CD14-positive monocyte (primary cell): ENCODE results near the gene STUB1. TPM values are rescaled to one million over a fixed set of nuclear protein-coding genes. Genes with fewer than 3 reads are reported as not detected.

Source experiments
- DNase-seq, 3 donors: peaks; one replicate each; pipeline ENCODE4 v3.0.0-alpha.2; 2011 to 2022
- H2AFZ ChIP-seq: 2 replicates; pipeline ENCODE4 v1.6.0; 2012; ENCODE audit warnings: mild to moderate bottlenecking, low read depth, low read length, inconsistent platforms; ENCODE audit not compliant: insufficient read depth, poor library complexity, severe bottlenecking
- H3K27ac ChIP-seq, 2 donors: 1 replicate in 1 of 2; 2 replicates in 1 of 2; pipeline ENCODE4 v1.5.1; 2012 to 2013; ENCODE audit warnings: low read length in 2 of 2, control low read depth in 1 of 2, inconsistent platforms in 1 of 2, low read depth in 1 of 2, mild to moderate bottlenecking in 1 of 2
- H3K27me3 ChIP-seq, 2 donors: one replicate each; pipeline versions ENCODE4 v1.6.0 to v1.6.1; 2011 to 2013; ENCODE audit warnings: low read length in 2 of 2; ENCODE audit not compliant: control insufficient read depth in 2 of 2, insufficient read depth in 2 of 2
- H3K36me3 ChIP-seq, 2 donors: replicated peaks in 1 of 2; 1 replicate in 1 of 2; 2 replicates in 1 of 2; pipeline versions ENCODE4 v1.5.1 to v1.6.1; 2012 to 2013; ENCODE audit warnings: low read length in 2 of 2, control low read depth in 1 of 2, inconsistent platforms in 1 of 2, mild to moderate bottlenecking in 1 of 2; ENCODE audit not compliant: insufficient read depth in 2 of 2, control insufficient read depth in 1 of 2
- H3K4me1 ChIP-seq, 2 donors: 1 replicate in 1 of 2; 2 replicates in 1 of 2; pipeline versions ENCODE4 v1.5.1 to v1.6.1; 2012 to 2013; ENCODE audit warnings: low read length in 2 of 2, control low read depth in 1 of 2, inconsistent platforms in 1 of 2, mild to moderate bottlenecking in 1 of 2, moderate library complexity in 1 of 2; ENCODE audit not compliant: insufficient read depth in 2 of 2, control insufficient read depth in 1 of 2
- H3K4me2 ChIP-seq: replicated peaks from 2 replicates; pipeline ENCODE3; 2012; ENCODE audit warnings: low read length, moderate library complexity, mild to moderate bottlenecking; ENCODE audit not compliant: poor library complexity, severe bottlenecking; ENCODE audit errors: extremely low read depth
- H3K4me3 ChIP-seq, 3 experiments: fragments of 200-600 bp in 1 of 3; sonication (generic) in 1 of 3; replicated peaks in 1 of 3; 1 replicate in 2 of 3; 2 replicates in 1 of 3; pipeline ENCODE4 v1.5.1; 2011 to 2013; ENCODE audit warnings: low read length in 3 of 3, mild to moderate bottlenecking in 3 of 3, control low read depth in 2 of 3, low read depth in 2 of 3, inconsistent platforms in 1 of 3, moderate library complexity in 1 of 3
- H3K79me2 ChIP-seq: 2 replicates; pipeline ENCODE4 v1.6.0; 2012; ENCODE audit warnings: mild to moderate bottlenecking, control low read depth, inconsistent platforms, low read length, moderate library complexity; ENCODE audit not compliant: insufficient read depth
- H3K9ac ChIP-seq: 2 replicates; pipeline ENCODE4 v1.6.0; 2017; ENCODE audit warnings: low read length, mild to moderate bottlenecking; ENCODE audit not compliant: insufficient read depth, poor library complexity, severe bottlenecking
- H3K9me3 ChIP-seq, 2 donors: replicated peaks in 1 of 2; 1 replicate in 1 of 2; 2 replicates in 1 of 2; pipeline versions ENCODE4 v1.5.1 to v1.6.1; 2012 to 2013; ENCODE audit warnings: low read length in 2 of 2, control low read depth in 1 of 2; ENCODE audit not compliant: control insufficient read depth in 1 of 2, insufficient read depth in 1 of 2
- H4K20me1 ChIP-seq: 2 replicates; pipeline ENCODE4 v1.6.0; 2012; ENCODE audit warnings: mild to moderate bottlenecking, low read length, control low read depth, moderate library complexity; ENCODE audit not compliant: insufficient read depth
- H3K27ac Mint-ChIP-seq, 7 donors: one replicate each; pipeline ENCODE4 v1.8.0; 2020; ENCODE audit warnings: mild to moderate bottlenecking in 7 of 7, mixed read lengths in 7 of 7, moderate library complexity in 6 of 7, inconsistent platforms in 2 of 7
- H3K27me3 Mint-ChIP-seq, 3 donors: one replicate each; pipeline ENCODE4 v1.8.0; 2021 to 2022; ENCODE audit warnings: low read depth in 3 of 3, mild to moderate bottlenecking in 3 of 3, mixed read lengths in 3 of 3, moderate library complexity in 3 of 3, inconsistent platforms in 1 of 3
- H3K36me3 Mint-ChIP-seq, 2 donors: one replicate each; pipeline ENCODE4 v1.8.0; 2020; ENCODE audit warnings: mixed read lengths in 2 of 2, inconsistent platforms in 1 of 2, mild to moderate bottlenecking in 1 of 2
- H3K4me1 Mint-ChIP-seq: one replicate; pipeline ENCODE4 v1.8.0; 2020; ENCODE audit warnings: mild to moderate bottlenecking, mixed read lengths
- H3K4me3 Mint-ChIP-seq, 2 donors: one replicate each; pipeline ENCODE4 v1.8.0; 2020; ENCODE audit warnings: mild to moderate bottlenecking in 2 of 2, mixed read lengths in 2 of 2, moderate library complexity in 1 of 2
- H3K9me3 Mint-ChIP-seq, 7 donors: one replicate each; pipeline ENCODE4 v1.8.0; 2020 to 2022; ENCODE audit warnings: mixed read lengths in 7 of 7, mild to moderate bottlenecking in 6 of 7, moderate library complexity in 6 of 7, inconsistent platforms in 2 of 7
- WGBS: methylation state at CpG from one replicate; pipeline ENCODE4 v1.1.5; 2013; ENCODE audit warnings: missing lambda C conversion rate; ENCODE audit not compliant: insufficient coverage; 5-methylcytosine and 5-hydroxymethylcytosine counted together
- intact Hi-C, 2 donors: fragments of 100-400 bp; cut with micrococcal nuclease; formaldehyde crosslinking; loops; one replicate each; pipeline versions ENCODE4 v1.15.0 to v1.15.1; 2023
- polyA plus RNA-seq, 3 donors: library from polyadenylated mRNA; depleted of rRNA in 1 of 3; unstranded in 2 of 3; stranded (reverse) in 1 of 3; fragments of 300-500 nt in 2 of 3; fragments of >200 nt in 1 of 3; fragmentation: Illumina TruSeq in 2 of 3; gene quantifications; 1 replicate in 2 of 3; 2 replicates in 1 of 3; pipeline ENCODE4 v1.2.3, GENCODE V29; 2012 to 2021
- TF ChIP-seq, protein P1 (sequence below): fragments of 200-600 bp; IDR thresholded peaks from one replicate; pipeline ENCODE4 v1.8.0; 2022; ENCODE audit warnings: antibody characterized with exemption, mild to moderate bottlenecking

STUB1 gene
- polyA plus RNA-seq, 3 donors, result 83.3 to 108 (median 106) TPM

- H3K4me1 ChIP-seq, result peaks cover 33 to 45% of the 10 kb centered on the region in 2 donors
- H3K27me3 Mint-ChIP-seq, result peaks cover 51 to 67% (median 60%) of the 10 kb centered on the region in 3 donors
- H3K27ac ChIP-seq, result no peak overlapping the region
- WGBS, result no CpG with 5 or more reads among the region's 10 CpGs
- H3K4me3 Mint-ChIP-seq, result peak overlapping the region in 1 of 2 donors; percentile 94
- intact Hi-C loops, result no loop called here
- H3K4me1 Mint-ChIP-seq, result peaks cover 25% of the 10 kb centered on the region
- DNase-seq, result no peak
- H3K27ac Mint-ChIP-seq, result peak overlapping the region in 1 of 7 donors; percentile 62
- H3K9me3 ChIP-seq, result peaks cover 0 to 4% of the 10 kb centered on the region in 2 donors
- TF ChIP-seq, protein P1, sequence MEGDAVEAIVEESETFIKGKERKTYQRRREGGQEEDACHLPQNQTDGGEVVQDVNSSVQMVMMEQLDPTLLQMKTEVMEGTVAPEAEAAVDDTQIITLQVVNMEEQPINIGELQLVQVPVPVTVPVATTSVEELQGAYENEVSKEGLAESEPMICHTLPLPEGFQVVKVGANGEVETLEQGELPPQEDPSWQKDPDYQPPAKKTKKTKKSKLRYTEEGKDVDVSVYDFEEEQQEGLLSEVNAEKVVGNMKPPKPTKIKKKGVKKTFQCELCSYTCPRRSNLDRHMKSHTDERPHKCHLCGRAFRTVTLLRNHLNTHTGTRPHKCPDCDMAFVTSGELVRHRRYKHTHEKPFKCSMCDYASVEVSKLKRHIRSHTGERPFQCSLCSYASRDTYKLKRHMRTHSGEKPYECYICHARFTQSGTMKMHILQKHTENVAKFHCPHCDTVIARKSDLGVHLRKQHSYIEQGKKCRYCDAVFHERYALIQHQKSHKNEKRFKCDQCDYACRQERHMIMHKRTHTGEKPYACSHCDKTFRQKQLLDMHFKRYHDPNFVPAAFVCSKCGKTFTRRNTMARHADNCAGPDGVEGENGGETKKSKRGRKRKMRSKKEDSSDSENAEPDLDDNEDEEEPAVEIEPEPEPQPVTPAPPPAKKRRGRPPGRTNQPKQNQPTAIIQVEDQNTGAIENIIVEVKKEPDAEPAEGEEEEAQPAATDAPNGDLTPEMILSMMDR, result no peak
- H3K36me3 Mint-ChIP-seq, result peaks cover 7 to 8% of the 10 kb centered on the region in 2 donors
- peaks cover 4% of the 10 kb centered on the region for H4K20me1 ChIP-seq
- H3K4me3 ChIP-seq, result no peak overlapping the region
- H2AFZ ChIP-seq, result no peak overlapping the region
- H3K9me3 Mint-ChIP-seq, result peaks cover 6 to 25% (median 8%) of the 10 kb centered on the region in 7 donors
- H3K79me2 ChIP-seq, result no peaks in the 10 kb centered on the region
- peaks cover 20 to 53% of the 10 kb centered on the region in 2 donors for H3K27me3 ChIP-seq
- H3K36me3 ChIP-seq, result peaks cover 0 to 2% of the 10 kb centered on the region in 2 donors
- H3K4me2 ChIP-seq, result no peak overlapping the region
- H3K9ac ChIP-seq, result no peak overlapping the region
Observed at GRCh38 chr16:692356-693108, 12.3 kb downstream of the STUB1 start.

- peak overlapping the region in 1 of 2 donors; percentile 75 for H3K4me3 Mint-ChIP-seq
- intact Hi-C loops, result no loop called here
- peaks cover 4 to 5% of the 10 kb centered on the region in 2 donors for H3K36me3 Mint-ChIP-seq
- TF ChIP-seq, protein P1, result no peak
- H3K27ac Mint-ChIP-seq, result no peak overlapping the region
- Histone ChIP-seq H3K36me3 (no peaks in the 10 kb centered on the region), H3K9ac (no peak overlapping the region), H3K27me3 (peaks cover 20 to 53% of the 10 kb centered on the region in 2 donors), H2AFZ (no peak overlapping the region), H3K4me3 (no peak overlapping the region), H4K20me1 (peaks cover 4% of the 10 kb centered on the region), H3K79me2 (no peaks in the 10 kb centered on the region), H3K27ac (no peak overlapping the region), H3K4me2 (no peak overlapping the region), H3K9me3 (peaks cover 0 to 4% of the 10 kb centered on the region in 2 donors), H3K4me1 (peaks cover 33 to 45% of the 10 kb centered on the region in 2 donors)
- H3K27me3 Mint-ChIP-seq, result peaks cover 57 to 74% (median 67%) of the 10 kb centered on the region in 3 donors
- no peak for DNase-seq
- WGBS, result 51% methylated on average over 20 of the region's 22 CpGs
- peaks cover 6 to 32% (median 8%) of the 10 kb centered on the region in 7 donors for H3K9me3 Mint-ChIP-seq
- H3K4me1 Mint-ChIP-seq, result peaks cover 25% of the 10 kb centered on the region
Observed at GRCh38 chr16:693364-693763, 13.2 kb downstream of the STUB1 start.
